ENCODE results near the gene CXCR2. TPM values are rescaled to one million over a fixed set of nuclear protein-coding genes. Genes with fewer than 3 reads are reported as not detected.

The CXCR2 gene
- total and polyA plus RNA-seq, 8 donors, result 0.23 to 22.0 (median 0.27) TPM

DNA sequence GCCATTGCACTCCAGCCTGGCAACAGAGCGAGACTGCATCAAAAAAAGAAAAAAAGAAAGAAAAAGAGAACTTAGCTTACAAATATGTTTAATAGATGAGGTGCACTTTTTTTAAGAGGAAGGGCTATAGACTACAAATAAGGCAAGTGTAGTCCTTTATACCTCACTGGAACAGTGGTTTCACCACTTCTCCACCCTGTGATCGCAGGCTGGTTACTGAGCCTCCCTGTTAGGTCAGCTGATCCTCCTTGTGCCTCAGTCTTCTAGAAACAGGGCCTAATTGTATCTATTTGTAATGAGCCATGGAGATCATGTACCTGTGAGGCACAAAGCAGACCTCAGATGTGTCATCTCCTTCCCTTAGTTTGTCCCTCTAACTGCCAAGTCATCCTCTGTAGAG is 4.5 kb downstream of the CXCR2 start:
- DNase-seq (no peak), ATAC-seq (no peak)
- no peak for TF ChIP-seq CTCF (IDR thresholded peaks at IDR 0.05)
- H3K4me3 ChIP-seq, result peak overlapping the region in 1 of 2 donors; percentile 16
- intact Hi-C loops (cut with DNase I), result no loop called here
- H3K9me3 ChIP-seq, result no peaks in the 10 kb centered on the region
- H3K4me1 ChIP-seq, result peaks cover 0 to 10% of the 10 kb centered on the region in 2 donors
- peaks cover 0 to 4% of the 10 kb centered on the region in 2 donors for H3K36me3 ChIP-seq
- peak overlapping the region in 1 of 2 donors; percentile 57 for H3K27ac ChIP-seq
- H3K27me3 ChIP-seq, result no peaks in the 10 kb centered on the region

GRCh38 chr2:218130822-218131221 is 5.0 kb downstream of the CXCR2 start:
- no peak for TF ChIP-seq CTCF (IDR thresholded peaks at IDR 0.05)
- no peak for ATAC-seq

DNA sequence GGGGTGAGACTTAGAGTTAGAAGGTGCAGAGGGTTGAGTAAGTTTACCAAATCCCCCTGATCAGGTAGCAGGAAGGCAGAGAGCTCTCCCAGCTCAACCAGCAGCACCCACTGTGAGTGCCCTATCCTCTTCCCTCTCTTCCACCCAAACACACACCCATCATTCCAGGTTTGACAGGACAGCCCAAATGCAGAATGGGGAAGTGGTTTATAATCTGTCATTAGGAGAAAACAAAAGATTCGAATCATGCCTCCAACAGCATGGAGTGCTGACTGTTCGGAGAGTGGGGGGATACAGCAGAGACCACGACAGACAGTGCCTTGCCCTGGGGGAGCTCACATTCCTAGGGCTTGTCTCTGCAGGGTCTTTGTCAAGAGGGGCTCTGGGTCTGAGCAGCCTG is 11.7 kb downstream of the CXCR2 start:
- DNase-seq (no peak), ATAC-seq (no peak)
- TF ChIP-seq CTCF (IDR thresholded peaks at IDR 0.05), result no peak
- Histone ChIP-seq H3K9me3 (no peaks in the 10 kb centered on the region), H3K36me3 (peaks cover 0 to 14% of the 10 kb centered on the region in 2 donors), H3K4me3 (no peak overlapping the region), H3K27me3 (peaks cover 0 to 8% of the 10 kb centered on the region in 2 donors), H3K27ac (peak overlapping the region in 1 of 2 donors; percentile 59), H3K4me1 (peaks cover 0 to 12% of the 10 kb centered on the region in 2 donors)
- intact Hi-C loops (cut with DNase I), result no loop called here

More at GRCh38 chr2:218130822-218131221, 5.0 kb downstream of the CXCR2 start:
- H3K9me3 ChIP-seq, result no peaks in the 10 kb centered on the region
- DNase-seq, result no peak
- peak overlapping the region in 1 of 2 donors; percentile 57 for H3K27ac ChIP-seq
- H3K27me3 ChIP-seq, result no peaks in the 10 kb centered on the region
- no peak overlapping the region for H3K4me3 ChIP-seq
- intact Hi-C loops (cut with DNase I), result no loop called here
- H3K4me1 ChIP-seq, result peaks cover 0 to 6% of the 10 kb centered on the region in 2 donors
- peaks cover 0 to 8% of the 10 kb centered on the region in 2 donors for H3K36me3 ChIP-seq

DNA sequence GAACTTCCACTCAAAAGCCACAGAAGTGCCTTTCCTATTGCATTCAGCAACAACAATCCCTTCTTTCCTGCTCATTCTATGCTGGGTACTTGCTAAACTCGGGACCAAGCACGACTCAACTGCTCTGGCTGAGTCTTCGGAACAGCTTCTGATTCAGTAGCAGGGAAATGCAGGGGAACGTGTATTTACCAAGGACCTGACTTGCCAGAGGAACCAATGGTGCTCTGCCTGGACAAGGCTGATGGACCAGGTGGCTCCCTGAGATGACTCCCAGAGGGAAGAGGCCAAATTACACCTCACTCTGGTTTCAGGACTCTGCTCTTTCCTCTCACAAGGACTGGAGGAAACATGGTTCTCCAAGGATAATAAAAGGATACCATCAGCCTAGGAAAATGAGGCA is 12.2 kb downstream of the CXCR2 start:
- Histone ChIP-seq H3K4me3 (no peak overlapping the region), H3K4me1 (peaks cover 0 to 12% of the 10 kb centered on the region in 2 donors), H3K27me3 (peaks cover 0 to 8% of the 10 kb centered on the region in 2 donors), H3K36me3 (peaks cover 0 to 14% of the 10 kb centered on the region in 2 donors), H3K27ac (peak overlapping the region in 1 of 2 donors; percentile 59), H3K9me3 (no peaks in the 10 kb centered on the region)
- no peak for ATAC-seq
- no peak for DNase-seq
- TF ChIP-seq CTCF (IDR thresholded peaks at IDR 0.05), result no peak
- intact Hi-C loops (cut with DNase I), result no loop called here

GRCh38 chr2:218145124-218145523 is 19.3 kb downstream of the CXCR2 start:
- no peaks in the 10 kb centered on the region for H3K36me3 ChIP-seq
- no peak for TF ChIP-seq CTCF (IDR thresholded peaks at IDR 0.05)
- no peak overlapping the region for H3K4me3 ChIP-seq
- H3K27me3 ChIP-seq, result no peaks in the 10 kb centered on the region
- peaks cover 0 to 3% of the 10 kb centered on the region in 2 donors for H3K9me3 ChIP-seq
- H3K4me1 ChIP-seq, result no peaks in the 10 kb centered on the region
- intact Hi-C loops (cut with DNase I), result no loop called here
- DNase-seq, result peak in 2 of 4 donors; percentile 44 to 75
- peak overlapping the region in 1 of 2 donors; percentile 75 for H3K27ac ChIP-seq
- no peak for ATAC-seq

All from left lung (tissue), 10 donors.